Mononuclear cell (primary cell): ENCODE data around the gene GYS2. TPM values are rescaled to one million over a fixed set of nuclear protein-coding genes. Genes with fewer than 3 reads are reported as not detected.
"Not testable (repeated sequence)": the region's sequence is repeated elsewhere in the genome, so short reads cannot be mapped to it uniquely, and the experiment has no call there.

Experiments
- H3K27me3 ChIP-seq: 2 replicates; pipeline ENCODE4 v1.6.0; 2011; ENCODE audit warnings: low read length, control low read depth; ENCODE audit not compliant: insufficient read depth
- H3K4me1 ChIP-seq: 2 replicates; pipeline ENCODE4 v1.5.1; 2011; ENCODE audit warnings: mild to moderate bottlenecking, low read length, control low read depth; ENCODE audit not compliant: insufficient read depth
- H3K4me3 ChIP-seq: 2 replicates; pipeline ENCODE4 v1.5.1; 2011; ENCODE audit warnings: mild to moderate bottlenecking, low read length, moderate library complexity
- H3K9me3 ChIP-seq: 2 replicates; pipeline ENCODE4 v1.5.1; 2011; ENCODE audit warnings: low read depth, mild to moderate bottlenecking, control low read depth, low read length
- total RNA-seq: library from RNA; depleted of rRNA; stranded (reverse); fragments of >200 nt; gene quantifications from one replicate; pipeline ENCODE4 v1.2.3, GENCODE V29; 2012

GYS2 gene
- not detected for total RNA-seq

DNA sequence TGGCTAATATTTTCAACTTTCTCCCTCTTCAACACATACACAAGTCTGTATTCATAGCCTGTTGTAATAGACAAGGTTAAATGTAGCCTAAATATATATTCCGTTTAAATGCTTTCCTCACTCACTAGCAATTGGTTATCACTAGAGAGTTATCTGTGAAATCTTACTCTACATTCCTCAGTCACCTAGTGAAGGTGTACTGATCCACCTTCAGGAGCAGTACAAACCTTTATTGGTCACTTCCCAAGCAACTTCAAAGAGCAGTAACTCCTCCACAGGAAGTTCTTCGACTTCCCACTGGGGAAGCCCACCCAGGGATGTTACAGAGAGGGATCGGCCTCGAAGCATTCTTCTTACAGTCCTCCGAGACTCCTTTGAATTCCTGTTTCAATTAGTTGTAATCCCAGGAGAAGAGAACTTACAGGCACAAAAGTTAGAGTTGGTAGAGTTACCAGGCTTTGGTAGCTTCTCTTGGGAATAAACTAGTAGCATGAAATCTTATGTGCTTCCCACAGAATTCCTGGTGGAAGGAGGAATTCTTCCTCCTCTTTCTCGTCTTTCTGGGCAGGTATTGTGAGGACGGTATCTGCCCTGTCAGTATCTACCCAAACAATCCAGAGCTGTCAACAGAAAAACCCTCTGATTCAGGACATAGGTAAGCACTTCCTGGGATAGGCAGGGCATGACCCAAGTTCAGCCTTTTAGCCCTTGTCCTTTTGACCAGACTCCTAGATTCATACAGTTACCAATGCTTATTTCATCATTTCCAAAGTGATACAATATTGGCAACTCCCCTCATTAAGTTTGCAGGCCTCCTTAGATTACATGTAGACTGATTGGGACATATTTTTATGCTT is at the start of gene GYS2:
Gene GYS2, minus strand, starts transcription at position 603 of the 857 bp plus-strand sequence. Its CDS starts 255 bp downstream, at position 348.
- no peaks in the 10 kb centered on the region for H3K27me3 ChIP-seq
- H3K9me3 ChIP-seq = no peaks in the 10 kb centered on the region
- H3K4me1 ChIP-seq = peaks cover 4% of the 10 kb centered on the region
- no peak within 1 kb of the TSS for H3K4me3 ChIP-seq

DNA sequence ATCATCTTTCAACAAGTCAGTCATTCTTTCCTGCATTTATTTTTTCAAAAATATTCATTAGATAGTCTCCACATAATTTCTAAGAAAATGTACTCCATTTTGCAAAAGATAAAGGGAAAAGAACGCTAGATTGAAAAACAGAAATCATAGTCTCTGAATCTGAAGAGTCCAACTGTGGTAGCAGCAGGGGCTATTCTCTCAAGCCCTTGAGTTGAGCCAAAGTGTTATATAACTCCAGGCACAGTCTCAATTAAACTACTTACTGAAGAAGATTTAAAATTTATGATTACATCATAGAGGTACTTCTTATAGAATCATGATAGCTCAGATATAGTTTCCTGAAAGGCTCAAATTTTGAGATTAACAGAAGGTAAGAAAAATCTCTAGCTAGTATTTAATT is 47.2 kb upstream of the GYS2 start:
- H3K9me3 ChIP-seq = no peaks in the 10 kb centered on the region
- H3K4me3 ChIP-seq = no peak overlapping the region
- peaks cover 19% of the 10 kb centered on the region for H3K4me1 ChIP-seq
- H3K27me3 ChIP-seq = no peaks in the 10 kb centered on the region

DNA sequence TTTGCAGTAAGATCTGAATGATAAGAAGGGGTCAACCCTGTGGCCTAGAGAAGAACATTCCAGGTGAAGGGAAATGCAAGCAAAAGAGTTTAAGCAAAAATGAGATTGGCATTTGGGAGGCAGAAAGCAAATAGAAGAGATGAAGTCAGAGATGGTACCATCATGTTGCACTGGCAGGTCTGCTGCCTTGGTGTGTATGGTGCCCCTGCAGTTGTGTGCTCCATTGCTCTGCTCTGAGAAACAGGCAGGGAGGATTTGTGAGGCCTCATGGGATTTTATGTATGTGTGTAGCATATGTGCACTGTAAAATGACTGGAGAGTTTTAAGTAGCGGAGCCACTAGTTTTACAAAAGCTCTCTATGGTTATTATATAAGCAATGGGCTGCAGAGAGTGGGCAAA is 46.4 kb upstream of the GYS2 start:
- no peak overlapping the region for H3K4me3 ChIP-seq
- peaks cover 12% of the 10 kb centered on the region for H3K4me1 ChIP-seq
- H3K27me3 ChIP-seq = no peaks in the 10 kb centered on the region
- no peaks in the 10 kb centered on the region for H3K9me3 ChIP-seq

DNA sequence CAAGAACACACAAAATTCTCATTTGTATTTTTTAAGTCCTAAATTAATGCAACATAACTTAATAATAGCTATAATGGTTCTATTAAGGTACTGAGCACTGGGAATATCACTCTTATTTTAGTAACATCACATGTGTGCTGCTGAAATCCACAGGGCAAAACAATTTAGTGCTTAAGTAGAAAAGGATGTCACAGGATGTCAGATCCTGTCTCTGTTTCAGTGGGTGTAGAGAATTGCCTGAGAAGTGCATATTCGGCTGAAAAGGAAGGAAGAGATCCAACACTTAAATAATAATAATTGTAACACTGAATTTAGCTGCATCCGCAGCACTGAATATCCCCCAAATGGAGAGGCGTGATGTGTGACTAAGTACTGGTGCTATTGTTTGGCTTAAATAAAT is 44.4 kb upstream of the GYS2 start:
- Histone ChIP-seq H3K4me1 (peaks cover 7% of the 10 kb centered on the region), H3K4me3 (no peak overlapping the region), H3K9me3 (no peaks in the 10 kb centered on the region), H3K27me3 (no peaks in the 10 kb centered on the region)

DNA sequence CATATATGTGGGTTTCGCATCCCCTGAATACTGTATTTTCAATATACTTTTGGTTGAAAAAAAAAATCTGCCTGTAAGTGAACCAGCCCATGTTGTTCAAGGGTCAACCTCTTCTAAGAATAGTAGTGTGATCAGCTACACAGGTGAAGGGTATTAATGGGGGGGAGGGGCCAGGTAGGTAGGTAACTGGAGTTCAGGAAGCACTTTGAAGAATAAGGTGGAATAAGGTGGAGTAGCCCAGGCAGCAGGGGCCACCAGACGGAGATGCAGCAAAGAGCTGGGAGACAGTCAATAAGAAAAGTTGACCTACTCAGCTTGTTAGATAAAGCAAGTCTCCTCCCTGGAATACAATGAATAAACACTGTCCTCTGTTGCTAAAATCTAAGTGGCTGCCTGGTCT is 43.7 kb upstream of the GYS2 start:
- no peaks in the 10 kb centered on the region for H3K27me3 ChIP-seq
- no peak overlapping the region for H3K4me3 ChIP-seq
- H3K4me1 ChIP-seq = peaks cover 7% of the 10 kb centered on the region
- H3K9me3 ChIP-seq = no peaks in the 10 kb centered on the region

DNA sequence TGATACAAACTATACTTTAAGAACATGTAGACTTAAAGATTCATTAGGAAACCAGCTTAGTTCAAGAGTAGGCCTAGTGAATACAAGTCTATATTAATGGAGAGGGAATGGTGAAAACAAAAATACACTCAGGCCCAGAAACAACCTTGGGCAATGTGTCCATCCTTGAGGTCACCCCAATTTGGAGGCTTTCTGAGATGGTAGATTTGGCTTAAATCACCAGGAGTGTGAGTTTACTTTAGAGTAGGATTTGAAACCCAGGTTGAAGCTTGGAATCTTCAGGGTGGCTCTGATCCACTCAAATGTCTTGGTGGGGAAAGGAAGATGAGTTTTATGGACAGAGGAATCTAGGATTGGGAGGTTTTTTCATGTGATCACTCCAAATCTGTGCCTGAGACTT is 42.5 kb upstream of the GYS2 start:
- H3K9me3 ChIP-seq = no peaks in the 10 kb centered on the region
- no peaks in the 10 kb centered on the region for H3K27me3 ChIP-seq
- no peak overlapping the region for H3K4me3 ChIP-seq
- H3K4me1 ChIP-seq = peaks cover 8% of the 10 kb centered on the region

DNA sequence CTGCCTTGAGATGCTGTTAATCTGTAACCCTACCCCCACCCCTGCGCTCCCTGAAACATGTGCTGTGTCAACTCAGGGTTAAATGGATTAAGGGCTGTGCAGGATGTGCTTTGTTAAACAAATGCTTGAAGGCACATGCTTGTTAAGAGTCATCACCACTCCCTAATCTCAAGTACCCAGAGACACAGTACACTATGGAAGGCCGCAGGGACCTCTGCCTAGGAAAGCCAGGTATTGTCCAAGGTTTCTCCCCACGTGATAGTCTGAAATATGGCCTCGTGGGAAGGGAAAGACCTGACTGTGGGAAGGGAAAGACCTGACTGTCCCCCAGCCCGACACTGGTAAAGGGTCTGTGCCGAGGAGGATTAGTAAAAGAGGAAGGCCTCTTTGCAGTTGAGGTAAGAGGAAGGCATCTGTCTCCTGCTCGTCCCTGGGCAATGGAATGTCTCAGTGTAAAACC is 40.4 kb upstream of the GYS2 start:
- H3K27me3 ChIP-seq, H3K4me1 ChIP-seq, H3K9me3 ChIP-seq, H3K4me3 ChIP-seq: not testable (repeated sequence)

DNA sequence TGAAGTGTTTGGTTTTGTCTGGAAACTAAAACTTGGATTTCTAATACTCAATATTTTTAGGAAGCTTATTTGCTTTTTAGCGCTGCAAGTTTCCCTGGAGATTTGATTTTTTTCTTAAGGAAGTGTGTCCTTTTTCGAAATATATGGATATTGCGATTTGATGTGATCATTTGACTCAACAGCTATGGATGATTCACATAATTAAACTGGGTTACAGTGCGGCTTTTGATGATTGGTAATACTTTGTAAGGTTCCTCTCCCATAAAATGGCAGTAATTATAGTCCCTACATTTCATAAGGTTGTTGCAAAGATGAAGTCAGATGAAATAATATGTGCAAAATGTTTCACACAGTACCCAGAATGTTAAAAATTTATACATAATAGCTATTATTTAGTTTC is 39.9 kb upstream of the GYS2 start:
- Histone ChIP-seq H3K27me3 (no peaks in the 10 kb centered on the region), H3K4me1 (peaks cover 4% of the 10 kb centered on the region), H3K4me3 (no peak overlapping the region), H3K9me3 (no peaks in the 10 kb centered on the region)

DNA sequence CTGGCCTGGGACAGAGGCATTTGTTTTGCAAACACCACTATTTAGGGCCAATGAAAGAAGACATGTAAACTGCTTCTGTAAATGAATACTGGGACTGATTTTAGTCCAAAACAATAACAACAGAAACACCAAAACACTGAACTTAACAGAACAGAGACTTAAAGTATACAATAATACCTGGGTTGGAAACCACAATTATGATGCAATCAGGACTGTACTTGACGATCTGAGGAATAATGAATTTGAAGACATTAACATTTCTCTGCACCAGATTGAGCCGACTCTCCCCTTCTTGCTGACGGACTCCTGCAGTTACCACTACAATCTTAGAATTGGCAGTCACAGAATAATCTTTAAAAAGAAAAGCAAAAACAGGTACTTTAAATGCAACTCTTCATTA is 39.1 kb upstream of the GYS2 start:
- peaks cover 4% of the 10 kb centered on the region for H3K4me1 ChIP-seq
- no peak overlapping the region for H3K4me3 ChIP-seq
- H3K27me3 ChIP-seq = no peaks in the 10 kb centered on the region
- no peaks in the 10 kb centered on the region for H3K9me3 ChIP-seq

DNA sequence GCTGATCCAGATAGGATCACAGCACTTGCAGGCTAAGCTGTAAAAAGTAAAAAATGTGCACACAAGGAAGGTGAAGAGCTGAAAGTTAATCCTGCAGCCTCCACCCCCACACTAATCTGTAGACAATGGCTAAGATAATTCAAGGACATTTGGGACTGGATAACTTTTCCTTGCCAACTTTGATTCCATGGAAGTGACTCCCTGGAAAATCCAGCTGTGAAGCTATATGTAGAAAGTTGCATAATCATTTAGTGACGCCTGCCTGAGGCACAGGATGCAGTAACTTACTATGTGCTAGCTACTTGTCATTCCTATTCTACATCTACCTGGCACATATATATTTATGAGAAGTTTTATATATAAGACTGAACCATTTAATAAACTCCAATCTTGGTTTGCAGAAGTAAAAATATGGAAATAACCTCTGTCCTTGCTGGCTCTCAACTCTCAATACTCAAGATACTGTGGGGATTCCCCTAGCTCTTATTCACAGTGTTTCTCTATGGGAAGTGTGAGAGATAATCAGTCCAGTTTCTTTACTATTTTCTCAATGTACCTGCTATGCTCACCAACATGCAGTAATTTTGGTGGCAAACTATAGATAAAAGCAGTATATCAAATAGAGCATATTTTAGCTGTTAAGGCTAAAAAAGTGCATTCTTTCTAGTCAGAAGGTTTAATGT is 38.2 kb upstream of the GYS2 start:
- H3K27me3 ChIP-seq = no peaks in the 10 kb centered on the region
- H3K9me3 ChIP-seq = no peaks in the 10 kb centered on the region
- H3K4me1 ChIP-seq = peaks cover 4% of the 10 kb centered on the region
- H3K4me3 ChIP-seq = no peak overlapping the region

DNA sequence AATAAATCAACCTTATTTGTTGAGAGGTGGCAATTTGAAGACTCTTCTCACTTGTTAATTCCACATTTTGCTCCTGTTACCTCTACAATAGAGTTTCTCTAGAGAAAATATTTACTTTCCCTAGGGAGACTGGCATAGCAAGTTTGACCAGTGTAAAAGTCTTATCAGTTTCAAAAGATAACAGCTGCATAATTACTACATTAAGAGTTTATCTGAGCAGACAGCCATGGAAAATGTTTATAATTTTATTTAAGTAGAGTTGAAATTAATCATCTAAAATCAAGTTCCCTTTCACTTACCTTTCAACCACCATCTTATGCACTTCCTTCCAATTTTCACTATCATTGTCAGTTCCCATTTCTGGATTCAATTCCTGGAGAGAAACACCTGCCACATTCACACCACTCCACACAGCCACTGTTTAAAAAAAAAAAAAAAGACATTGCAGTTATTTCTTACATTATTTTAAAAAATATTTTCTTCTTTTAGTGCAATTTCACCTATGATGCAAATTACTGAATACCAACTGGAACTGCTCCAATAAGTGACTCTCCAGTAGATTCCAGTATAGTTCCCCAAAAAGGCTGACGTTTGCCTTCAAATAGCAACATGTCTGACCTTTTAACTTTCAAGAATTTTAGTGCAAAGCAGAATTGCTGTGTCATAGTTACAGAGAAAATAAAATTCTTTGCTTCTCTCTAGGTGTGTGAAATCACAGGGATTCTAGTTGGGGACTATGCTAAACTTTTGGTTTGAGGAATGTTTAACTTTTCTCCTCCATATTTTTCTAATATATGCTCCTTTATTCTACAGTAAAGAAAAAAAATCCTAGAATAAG is 33.6 kb upstream of the GYS2 start:
- H3K9me3 ChIP-seq = no peaks in the 10 kb centered on the region
- H3K4me3 ChIP-seq = no peak overlapping the region
- H3K4me1 ChIP-seq = peaks cover 4% of the 10 kb centered on the region
- H3K27me3 ChIP-seq = no peaks in the 10 kb centered on the region

DNA sequence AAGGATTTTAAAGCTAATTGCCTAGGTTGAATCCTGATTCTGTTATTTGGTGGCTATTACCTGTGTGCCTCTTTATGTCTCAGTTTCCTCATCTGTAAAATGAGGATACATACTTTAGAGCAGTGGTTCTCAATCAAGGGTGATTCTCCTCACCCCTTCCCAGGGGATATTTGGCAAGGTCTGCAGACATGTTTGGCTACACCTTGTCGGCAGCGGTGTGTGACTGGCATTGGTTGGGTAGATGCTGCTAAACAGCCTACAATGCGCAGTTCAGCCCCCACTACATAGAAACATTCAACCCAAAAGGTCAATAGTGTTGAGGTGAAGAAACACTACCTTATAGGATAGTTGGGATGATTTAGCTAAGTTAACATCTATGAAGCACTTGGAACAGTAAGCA is 29.6 kb upstream of the GYS2 start:
- no peak overlapping the region for H3K4me3 ChIP-seq
- no peaks in the 10 kb centered on the region for H3K4me1 ChIP-seq

DNA sequence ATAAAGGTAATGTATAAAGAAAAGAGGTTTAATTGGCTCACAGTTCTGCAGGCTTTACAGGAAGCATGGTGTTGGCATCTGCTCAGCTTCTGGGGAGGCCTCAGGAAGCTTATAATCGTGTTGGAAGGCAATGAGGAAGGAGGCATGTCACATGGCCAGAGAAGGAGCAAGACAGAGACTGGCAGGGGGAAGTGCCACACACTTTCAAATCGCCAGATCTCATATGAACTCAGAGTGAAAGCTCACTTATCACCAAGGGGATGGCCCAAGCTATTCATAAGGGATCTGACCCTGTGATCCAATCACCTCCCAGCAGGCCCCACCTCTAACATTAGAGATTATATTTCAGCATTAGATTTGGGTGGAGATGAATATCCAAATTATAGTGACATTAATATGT is 26.7 kb upstream of the GYS2 start:
- H3K4me1 ChIP-seq = no peaks in the 10 kb centered on the region
- H3K9me3 ChIP-seq = no peaks in the 10 kb centered on the region
- no peak overlapping the region for H3K4me3 ChIP-seq
- no peaks in the 10 kb centered on the region for H3K27me3 ChIP-seq

More for the DNA sequence above, 29.6 kb upstream of the GYS2 start:
- no peaks in the 10 kb centered on the region for H3K9me3 ChIP-seq
- no peaks in the 10 kb centered on the region for H3K27me3 ChIP-seq

DNA sequence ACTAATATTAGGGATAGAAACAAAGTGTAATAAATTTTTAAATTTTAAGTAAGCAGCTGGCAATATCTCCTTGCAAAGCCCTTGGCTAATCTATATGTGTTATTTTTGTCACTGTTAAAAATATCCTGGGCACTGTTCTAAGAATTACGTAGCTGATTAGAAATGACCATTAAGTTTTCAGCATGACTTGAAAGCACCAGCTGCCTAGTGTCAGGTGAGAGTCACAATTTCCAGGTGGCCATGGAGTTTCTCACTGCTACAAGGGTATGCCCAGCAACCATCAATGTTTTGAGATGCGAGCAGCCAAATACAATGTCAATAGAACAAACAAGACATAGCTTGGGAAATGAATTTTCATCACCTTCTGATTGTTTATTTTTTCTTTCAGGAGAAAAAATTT is 23.3 kb upstream of the GYS2 start:
- no peak overlapping the region for H3K4me3 ChIP-seq
- no peaks in the 10 kb centered on the region for H3K27me3 ChIP-seq
- no peaks in the 10 kb centered on the region for H3K9me3 ChIP-seq
- H3K4me1 ChIP-seq = no peaks in the 10 kb centered on the region

DNA sequence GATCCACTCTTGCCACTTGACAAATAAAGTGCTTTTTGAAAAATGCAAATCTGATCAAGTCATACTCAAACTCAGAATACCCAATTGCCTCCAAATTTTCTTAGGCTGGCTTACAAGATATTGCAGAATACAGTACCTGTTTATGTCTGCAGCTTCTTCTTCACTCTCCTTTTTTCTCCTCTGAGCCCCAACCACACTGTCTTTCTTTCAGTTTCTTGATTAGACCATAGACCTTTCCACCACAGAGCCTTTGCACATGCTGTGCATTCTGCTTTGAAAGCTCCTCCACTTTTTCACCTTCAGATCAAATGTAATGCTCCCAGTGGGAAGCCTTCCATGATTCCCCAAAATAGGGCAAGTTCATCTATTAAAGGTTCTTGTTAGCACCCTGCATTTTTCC is 13.9 kb upstream of the GYS2 start:
- no peaks in the 10 kb centered on the region for H3K9me3 ChIP-seq
- H3K4me3 ChIP-seq = no peak overlapping the region
- no peaks in the 10 kb centered on the region for H3K27me3 ChIP-seq
- H3K4me1 ChIP-seq = peaks cover 25% of the 10 kb centered on the region
